ENCODE results near the gene KRT76. TPM values are rescaled to one million over a fixed set of nuclear protein-coding genes. Genes with fewer than 3 reads are reported as not detected.

Gene KRT76
- total RNA-seq, 2 experiments from 2014 or later, result not detected

- CTCF ChIA-PET, result interaction anchor here (0.9 to 1.6 kb wide), 3 partner anchors 97 to 198 kb away, joined by 3 to 6 read pairs (median 3); no protein-coding TSS in a partner anchor
- intact Hi-C loops (cut with micrococcal nuclease), result no loop called here
- no peak overlapping the region for H3K27ac Mint-ChIP-seq
- DNase-seq, result no peak
- H3K9me3 Mint-ChIP-seq, result no peaks in the 10 kb centered on the region
- H3K27me3 Mint-ChIP-seq (ENCODE audit: low read depth), result no peaks in the 10 kb centered on the region
- no peaks in the 10 kb centered on the region for H3K36me3 Mint-ChIP-seq (ENCODE audit: low read depth)
- no peaks in the 10 kb centered on the region for H3K4me1 Mint-ChIP-seq (ENCODE audit: low read depth)
- H3K4me3 Mint-ChIP-seq, result no peak overlapping the region
These were observed 4.4 kb upstream of the KRT76 start for GRCh38 chr12:52781399-52782082.

DNA sequence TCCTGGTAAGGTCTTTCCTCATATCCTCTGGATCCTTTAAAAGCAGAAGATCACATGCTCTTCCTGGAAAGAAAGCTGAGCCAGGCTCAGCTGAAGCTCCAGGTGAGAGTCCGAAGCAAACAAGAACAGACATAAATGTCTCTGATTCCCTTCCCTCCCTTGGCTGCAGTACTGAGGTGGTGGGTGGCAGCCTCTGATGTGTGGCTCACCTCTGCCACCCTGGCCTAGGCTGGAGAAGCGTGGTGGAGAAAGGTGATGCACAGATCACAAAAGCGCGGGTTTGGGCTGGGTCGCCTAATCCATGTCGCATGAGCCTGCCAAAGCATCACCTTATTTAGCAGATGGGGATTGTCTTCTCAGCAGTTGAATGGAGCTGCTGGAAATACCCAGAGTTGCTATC lies 2.8 kb upstream of the KRT76 start:
- no peak overlapping the region for H3K27ac Mint-ChIP-seq
- no peaks in the 10 kb centered on the region for H3K36me3 Mint-ChIP-seq (ENCODE audit: low read depth)
- intact Hi-C loops (cut with micrococcal nuclease), result no loop called here
- H3K4me1 Mint-ChIP-seq (ENCODE audit: low read depth), result no peaks in the 10 kb centered on the region
- CTCF ChIA-PET, result interaction anchor here (1.5 to 1.6 kb wide), 2 partner anchors 100 to 196 kb away, joined by 3 to 6 read pairs; no protein-coding TSS in a partner anchor
- no peak for DNase-seq
- no peaks in the 10 kb centered on the region for H3K9me3 Mint-ChIP-seq
- H3K27me3 Mint-ChIP-seq (ENCODE audit: low read depth), result no peaks in the 10 kb centered on the region
- no peak overlapping the region for H3K4me3 Mint-ChIP-seq

- H3K9me3 Mint-ChIP-seq, result no peaks in the 10 kb centered on the region
- no peak overlapping the region for H3K4me3 Mint-ChIP-seq
- H3K4me1 Mint-ChIP-seq (ENCODE audit: low read depth), result no peaks in the 10 kb centered on the region
- CTCF ChIA-PET, result interaction anchor here (1.0 to 1.2 kb wide), 2 partner anchors 92 to 101 kb away, joined by 3 to 5 read pairs; no protein-coding TSS in a partner anchor
- H3K36me3 Mint-ChIP-seq (ENCODE audit: low read depth), result no peaks in the 10 kb centered on the region
- intact Hi-C loops (cut with micrococcal nuclease), result no loop called here
- no peak overlapping the region for H3K27ac Mint-ChIP-seq
- no peak for DNase-seq
- no peaks in the 10 kb centered on the region for H3K27me3 Mint-ChIP-seq (ENCODE audit: low read depth)
These were observed 1.7 kb upstream of the KRT76 start for GRCh38 chr12:52778833-52779232.

- Mint-ChIP-seq H3K27ac (no peak overlapping the region), H3K4me1 (ENCODE audit: low read depth) (no peaks in the 10 kb centered on the region), H3K4me3 (no peak overlapping the region), H3K36me3 (ENCODE audit: low read depth) (no peaks in the 10 kb centered on the region), H3K27me3 (ENCODE audit: low read depth) (no peaks in the 10 kb centered on the region), H3K9me3 (no peaks in the 10 kb centered on the region)
- no peak for DNase-seq
- intact Hi-C loops (cut with micrococcal nuclease), result no loop called here
- CTCF ChIA-PET, result no interaction called here
These were observed 421 bp upstream of the KRT76 start for GRCh38 chr12:52777566-52777965.

- H3K36me3 Mint-ChIP-seq (ENCODE audit: low read depth), result no peaks in the 10 kb centered on the region
- H3K27ac Mint-ChIP-seq, result no peak overlapping the region
- no peak for DNase-seq
- H3K9me3 Mint-ChIP-seq, result no peaks in the 10 kb centered on the region
- no peaks in the 10 kb centered on the region for H3K4me1 Mint-ChIP-seq (ENCODE audit: low read depth)
- no peak overlapping the region for H3K4me3 Mint-ChIP-seq
- H3K27me3 Mint-ChIP-seq (ENCODE audit: low read depth), result no peaks in the 10 kb centered on the region
- intact Hi-C loops (cut with micrococcal nuclease), result no loop called here
- CTCF ChIA-PET, result interaction anchor here (0.6 to 1.7 kb wide), 5 partner anchors 103 to 840 kb away, joined by 3 to 6 read pairs (median 3); no protein-coding TSS in a partner anchor
These were observed 710 bp downstream of the KRT76 start for GRCh38 chr12:52776435-52776834.

DNA sequence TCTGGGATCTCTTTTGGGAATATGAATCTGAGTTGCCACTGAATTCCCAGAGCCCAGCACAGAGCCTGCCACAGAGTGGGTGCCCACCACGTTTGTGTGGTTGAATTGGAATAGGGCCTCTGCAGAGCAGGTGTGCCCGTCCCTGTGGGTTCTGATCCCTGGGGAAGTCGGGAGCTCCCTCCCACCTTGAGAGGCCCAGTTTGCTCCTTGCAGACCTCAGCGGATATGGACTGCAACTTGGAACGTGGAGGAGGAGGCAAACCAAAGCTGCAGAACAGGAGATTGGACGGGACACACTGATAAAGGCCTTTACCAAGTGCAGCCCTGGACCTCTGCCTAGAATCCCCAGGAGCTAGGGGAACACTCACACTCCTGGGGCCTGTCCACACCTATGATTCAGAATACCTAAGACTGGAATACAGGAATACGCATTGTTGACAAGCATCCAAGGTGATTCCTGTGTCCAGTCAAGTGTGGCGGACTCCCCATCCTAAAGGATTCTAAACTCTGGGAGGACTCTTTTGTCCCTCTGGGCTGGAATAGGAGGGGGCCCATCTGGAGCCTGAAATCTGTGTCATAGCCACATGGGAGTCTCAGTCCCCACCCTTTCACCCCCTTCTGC lies 2.4 kb downstream of the KRT76 start:
- CTCF ChIA-PET, result interaction anchor here (0.9 to 1.7 kb wide), 2 partner anchors 10 to 105 kb away, joined by 4 to 6 read pairs; no protein-coding TSS in a partner anchor
- no peaks in the 10 kb centered on the region for H3K4me1 Mint-ChIP-seq (ENCODE audit: low read depth)
- H3K9me3 Mint-ChIP-seq, result no peaks in the 10 kb centered on the region
- H3K27me3 Mint-ChIP-seq (ENCODE audit: low read depth), result no peaks in the 10 kb centered on the region
- no peak for DNase-seq
- no peak overlapping the region for H3K4me3 Mint-ChIP-seq
- intact Hi-C loops (cut with micrococcal nuclease), result no loop called here
- H3K36me3 Mint-ChIP-seq (ENCODE audit: low read depth), result no peaks in the 10 kb centered on the region
- no peak overlapping the region for H3K27ac Mint-ChIP-seq

DNA sequence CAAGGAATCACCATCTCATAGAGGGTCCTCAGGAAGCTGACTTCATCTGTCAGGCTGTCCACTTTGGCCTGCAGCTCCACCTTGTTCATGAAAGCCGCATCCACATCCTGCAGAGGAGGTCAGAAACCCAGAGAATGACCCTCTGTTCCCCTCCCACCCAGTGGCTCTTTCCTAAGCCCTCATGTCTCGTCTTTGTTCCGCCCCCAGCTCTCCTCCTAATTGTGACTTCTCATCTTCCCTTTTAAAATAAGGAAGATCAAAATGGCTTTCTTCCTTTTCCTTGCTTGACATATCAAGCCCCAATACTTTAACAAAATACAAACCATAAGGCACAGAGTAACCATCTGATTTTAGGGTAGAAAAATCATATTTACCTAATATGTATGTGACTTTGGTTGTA lies 4.4 kb downstream of the KRT76 start:
- Mint-ChIP-seq H3K27me3 (ENCODE audit: low read depth) (no peaks in the 10 kb centered on the region), H3K4me1 (ENCODE audit: low read depth) (no peaks in the 10 kb centered on the region), H3K4me3 (no peak overlapping the region), H3K36me3 (ENCODE audit: low read depth) (no peaks in the 10 kb centered on the region), H3K27ac (no peak overlapping the region), H3K9me3 (no peaks in the 10 kb centered on the region)
- intact Hi-C loops (cut with micrococcal nuclease), result no loop called here
- CTCF ChIA-PET, result interaction anchor here (1.7 kb wide), 1 partner anchor 190 kb away, joined by 4 read pairs; no protein-coding TSS in a partner anchor
- DNase-seq, result no peak

DNA sequence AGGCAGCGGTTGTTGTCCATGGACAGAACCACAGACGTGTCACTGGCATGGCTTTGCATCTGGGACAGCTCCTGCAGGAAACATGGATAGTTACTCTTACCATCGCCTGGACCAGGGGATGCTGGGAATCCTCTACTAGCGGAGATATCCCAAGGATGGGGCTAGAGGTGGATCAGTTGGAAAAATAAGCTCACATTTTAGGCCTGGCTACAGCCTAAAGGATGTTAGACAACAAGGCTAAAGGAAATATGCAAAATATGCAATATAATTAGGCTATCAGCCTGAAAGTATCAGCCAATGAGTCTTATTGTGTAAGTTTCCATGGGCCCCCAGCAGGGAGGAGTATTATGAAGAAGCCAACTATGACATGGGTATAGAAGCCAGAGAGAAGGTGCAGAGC lies 5.0 kb downstream of the KRT76 start:
- H3K27ac Mint-ChIP-seq, result no peak overlapping the region
- no peaks in the 10 kb centered on the region for H3K9me3 Mint-ChIP-seq
- CTCF ChIA-PET, result interaction anchor here (1.7 kb wide), 1 partner anchor 190 kb away, joined by 4 read pairs; no protein-coding TSS in a partner anchor
- intact Hi-C loops (cut with micrococcal nuclease), result no loop called here
- no peaks in the 10 kb centered on the region for H3K4me1 Mint-ChIP-seq (ENCODE audit: low read depth)
- H3K36me3 Mint-ChIP-seq (ENCODE audit: low read depth), result no peaks in the 10 kb centered on the region
- no peak overlapping the region for H3K4me3 Mint-ChIP-seq
- H3K27me3 Mint-ChIP-seq (ENCODE audit: low read depth), result no peaks in the 10 kb centered on the region
- DNase-seq, result no peak

- H3K27me3 Mint-ChIP-seq (ENCODE audit: low read depth), result no peaks in the 10 kb centered on the region
- H3K36me3 Mint-ChIP-seq (ENCODE audit: low read depth), result no peaks in the 10 kb centered on the region
- intact Hi-C loops (cut with micrococcal nuclease), result no loop called here
- H3K27ac Mint-ChIP-seq, result no peak overlapping the region
- CTCF ChIA-PET, result interaction anchor here (0.7 kb wide), 1 partner anchor 398 kb away, joined by 3 read pairs; no protein-coding TSS in a partner anchor
- H3K9me3 Mint-ChIP-seq, result no peaks in the 10 kb centered on the region
- H3K4me3 Mint-ChIP-seq, result no peak overlapping the region
- no peaks in the 10 kb centered on the region for H3K4me1 Mint-ChIP-seq (ENCODE audit: low read depth)
- DNase-seq, result no peak
These were observed 5.6 kb downstream of the KRT76 start for GRCh38 chr12:52771505-52771904.

DNA sequence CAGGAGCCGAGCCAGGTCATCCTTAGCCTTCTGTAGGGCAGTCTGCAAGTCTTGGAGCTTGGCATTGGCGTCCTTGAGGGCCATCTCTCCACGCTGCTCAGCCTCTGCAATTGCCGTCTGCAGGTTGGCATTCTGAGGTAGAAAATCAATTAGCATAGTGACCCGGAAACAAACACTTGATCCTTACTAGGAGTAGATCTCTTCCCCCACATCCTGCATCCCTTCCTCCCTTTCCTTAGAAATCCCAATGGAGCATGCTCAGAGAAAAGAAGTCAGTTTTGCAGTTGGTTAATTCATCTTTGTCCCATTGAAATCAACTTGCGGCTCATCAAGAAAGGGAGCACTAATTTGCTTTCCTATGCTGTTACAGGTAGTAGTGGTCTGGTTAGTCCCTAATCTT lies 6.1 kb downstream of the KRT76 start:
- Mint-ChIP-seq H3K27me3 (ENCODE audit: low read depth) (no peaks in the 10 kb centered on the region), H3K4me3 (no peak overlapping the region), H3K27ac (no peak overlapping the region), H3K36me3 (ENCODE audit: low read depth) (no peaks in the 10 kb centered on the region), H3K4me1 (ENCODE audit: low read depth) (no peaks in the 10 kb centered on the region), H3K9me3 (no peaks in the 10 kb centered on the region)
- no peak for DNase-seq
- intact Hi-C loops (cut with micrococcal nuclease), result no loop called here
- CTCF ChIA-PET, result interaction anchor here (0.5 to 0.7 kb wide), 2 partner anchors 229 to 398 kb away, joined by 3 to 7 read pairs; no protein-coding TSS in a partner anchor

DNA sequence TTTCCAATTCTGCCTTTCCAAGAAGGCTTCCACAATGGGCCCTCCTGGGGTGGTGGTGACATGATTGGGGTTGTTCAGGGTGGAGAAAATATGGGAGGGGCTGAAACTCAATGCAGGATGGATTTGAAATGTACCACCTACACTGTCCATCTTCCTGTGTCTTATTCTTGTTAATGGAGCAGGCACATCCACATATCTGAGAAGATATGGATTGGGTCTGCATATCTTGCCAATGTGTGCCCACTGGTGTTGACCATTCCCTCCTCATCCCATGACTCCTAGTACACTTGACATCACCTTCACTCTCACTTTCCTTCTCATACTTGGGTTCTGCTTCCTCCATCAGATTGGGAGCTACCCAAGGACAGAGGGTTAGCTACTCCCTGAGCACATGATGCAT lies 7.2 kb downstream of the KRT76 start:
- Mint-ChIP-seq H3K4me3 (no peak overlapping the region), H3K27ac (no peak overlapping the region), H3K36me3 (ENCODE audit: low read depth) (no peaks in the 10 kb centered on the region), H3K4me1 (ENCODE audit: low read depth) (no peaks in the 10 kb centered on the region), H3K27me3 (ENCODE audit: low read depth) (no peaks in the 10 kb centered on the region), H3K9me3 (no peaks in the 10 kb centered on the region)
- intact Hi-C loops (cut with micrococcal nuclease), result no loop called here
- CTCF ChIA-PET, result interaction anchor here (1.3 kb wide), 1 partner anchor 110 kb away, joined by 3 read pairs; no protein-coding TSS in a partner anchor
- no peak for DNase-seq

DNA sequence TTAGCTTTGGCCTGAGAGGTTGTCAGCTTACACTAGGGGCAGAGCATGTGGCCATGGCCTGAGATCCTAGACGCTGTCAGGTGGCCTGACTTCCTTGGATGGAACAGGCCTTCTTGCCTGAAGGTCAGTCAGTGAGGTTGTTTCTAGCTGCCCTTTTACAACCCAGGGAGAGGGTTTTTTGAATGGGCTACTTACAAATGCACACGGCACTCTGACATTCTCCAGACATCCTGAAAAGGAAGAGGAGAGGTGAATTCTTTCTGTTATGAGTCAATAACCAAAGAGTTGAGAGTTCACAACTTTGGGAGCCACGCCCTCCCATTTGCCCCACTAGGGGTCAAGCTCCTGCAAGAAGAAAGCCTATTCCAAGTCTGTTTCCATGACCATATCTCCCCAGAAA lies 7.8 kb downstream of the KRT76 start:
- CTCF ChIA-PET, result interaction anchor here (1.3 kb wide), 1 partner anchor 111 kb away, joined by 3 read pairs; no protein-coding TSS in a partner anchor
- Mint-ChIP-seq H3K4me1 (ENCODE audit: low read depth) (no peaks in the 10 kb centered on the region), H3K4me3 (no peak overlapping the region), H3K27me3 (ENCODE audit: low read depth) (no peaks in the 10 kb centered on the region), H3K9me3 (no peaks in the 10 kb centered on the region), H3K36me3 (ENCODE audit: low read depth) (no peaks in the 10 kb centered on the region), H3K27ac (no peak overlapping the region)
- intact Hi-C loops (cut with micrococcal nuclease), result no loop called here
- no peak for DNase-seq

Measured in activated naive CD4-positive, alpha-beta T cell treated with anti-CD3 and anti-CD28 coated beads for 36 hours (primary cell).